Stomach smooth muscle (tissue), 2 donors: ENCODE results near the gene ENTHD1.

Experiments
- H3K27ac ChIP-seq: one replicate; pipeline ENCODE4 v1.7.0; 2013; ENCODE audit warnings: mild to moderate bottlenecking, low read length, inconsistent platforms
- H3K27me3 ChIP-seq, 2 donors: one replicate each; pipeline ENCODE4 v1.7.0; 2013; ENCODE audit warnings: low read length in 2 of 2; ENCODE audit not compliant: insufficient read depth in 2 of 2, control insufficient read depth in 1 of 2
- H3K36me3 ChIP-seq, 2 donors: one replicate each; pipeline ENCODE4 v1.7.0; 2013; ENCODE audit warnings: low read length in 2 of 2; ENCODE audit not compliant: control insufficient read depth in 2 of 2, insufficient read depth in 2 of 2
- H3K4me1 ChIP-seq: one replicate; pipeline ENCODE4 v1.7.0; 2013; ENCODE audit warnings: low read length; ENCODE audit not compliant: control insufficient read depth, insufficient read depth
- H3K4me3 ChIP-seq, 2 donors: one replicate each; pipeline ENCODE4 v1.7.0; 2013; ENCODE audit warnings: low read length in 2 of 2
- H3K9ac ChIP-seq, 2 donors: one replicate each; pipeline ENCODE4 v1.7.0; 2013; ENCODE audit warnings: low read length in 2 of 2, mild to moderate bottlenecking in 1 of 2
- H3K9me3 ChIP-seq, 2 donors: one replicate each; pipeline ENCODE4 v1.7.0; 2013; ENCODE audit warnings: low read length in 2 of 2; ENCODE audit not compliant: control insufficient read depth in 2 of 2
- donor health status: healthy.
- donor health status: Pancreatic carcinoma.

The ENTHD1 gene

GRCh38 chr22:39797528-39798147 is 95.9 kb downstream of the ENTHD1 start:
- H3K9me3 ChIP-seq = peaks cover 0 to 18% of the 10 kb centered on the region in 2 donors
- H3K4me1 ChIP-seq = no peaks in the 10 kb centered on the region
- H3K27me3 ChIP-seq = peaks cover 0 to 6% of the 10 kb centered on the region in 2 donors
- H3K36me3 ChIP-seq = no peaks in the 10 kb centered on the region
- H3K27ac ChIP-seq = no peak overlapping the region
- H3K4me3 ChIP-seq = no peak overlapping the region
- no peak overlapping the region for H3K9ac ChIP-seq

DNA sequence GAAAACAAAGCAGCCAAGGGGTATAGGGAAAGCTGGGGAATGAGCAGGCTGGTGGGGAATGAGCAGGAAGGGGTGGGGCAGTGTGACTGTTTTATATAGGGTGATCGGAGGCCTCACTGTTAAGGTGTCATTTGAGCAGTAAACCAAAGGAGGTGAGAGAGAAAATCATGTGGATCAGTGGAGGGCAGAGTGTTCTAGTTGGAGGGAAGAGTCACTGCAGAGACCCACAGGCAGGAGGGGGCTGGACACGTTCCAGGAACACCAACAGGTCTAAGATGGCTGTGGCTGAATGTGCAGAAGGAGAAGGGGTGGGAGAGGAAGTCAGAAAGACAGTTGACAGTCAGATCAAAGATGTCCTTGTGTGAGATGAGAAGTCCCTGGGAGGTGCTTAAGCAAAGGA is 103.8 kb downstream of the ENTHD1 start:
- Histone ChIP-seq H3K27me3 (no peaks in the 10 kb centered on the region), H3K9ac (no peak overlapping the region), H3K9me3 (no peaks in the 10 kb centered on the region), H3K27ac (no peak overlapping the region), H3K4me1 (no peaks in the 10 kb centered on the region), H3K4me3 (no peak overlapping the region), H3K36me3 (no peaks in the 10 kb centered on the region)

GRCh38 chr22:39785232-39785631 is 108.3 kb downstream of the ENTHD1 start:
- Histone ChIP-seq H3K36me3 (no peaks in the 10 kb centered on the region), H3K9me3 (no peaks in the 10 kb centered on the region), H3K4me1 (no peaks in the 10 kb centered on the region), H3K27me3 (no peaks in the 10 kb centered on the region), H3K9ac (no peak overlapping the region), H3K4me3 (no peak overlapping the region), H3K27ac (no peak overlapping the region)

DNA sequence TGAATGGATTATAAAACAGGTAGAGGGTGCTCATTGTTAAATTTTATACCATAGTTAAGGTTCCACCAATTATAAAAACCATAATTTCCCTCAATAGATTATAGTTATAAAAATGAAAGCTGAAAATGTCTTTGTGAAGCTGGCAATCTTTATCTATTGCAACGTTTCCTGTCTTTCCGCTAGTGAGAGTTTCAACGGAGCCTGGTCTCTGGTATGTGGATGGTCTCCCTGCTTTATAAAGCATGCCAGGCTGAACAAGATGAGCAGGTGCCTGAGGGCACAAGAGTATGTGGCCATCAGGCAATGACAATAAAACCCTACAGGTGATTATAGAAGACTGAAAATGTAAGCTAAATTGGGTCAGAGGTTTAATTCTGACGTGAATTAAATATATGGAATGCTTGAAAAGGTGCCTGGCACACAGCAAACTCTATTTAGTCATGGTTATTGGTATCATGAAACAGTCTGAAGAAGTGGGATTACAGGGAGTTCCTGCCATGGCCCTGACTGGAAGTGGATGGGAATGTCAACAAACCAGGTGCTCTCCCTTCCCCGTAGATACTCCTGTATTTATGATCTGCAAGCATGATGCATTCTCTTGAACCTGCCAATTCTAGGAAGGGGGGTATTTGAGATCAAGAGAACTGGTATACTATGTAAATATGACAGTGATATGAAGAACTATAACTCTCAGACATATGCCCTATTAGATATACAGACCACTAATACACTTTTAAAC is 115.7 kb downstream of the ENTHD1 start:
- no peaks in the 10 kb centered on the region for H3K36me3 ChIP-seq
- H3K4me1 ChIP-seq = no peaks in the 10 kb centered on the region
- H3K9me3 ChIP-seq = no peaks in the 10 kb centered on the region
- no peak overlapping the region for H3K4me3 ChIP-seq
- H3K27me3 ChIP-seq = peaks cover 2 to 5% of the 10 kb centered on the region in 2 donors
- no peak overlapping the region for H3K9ac ChIP-seq
- no peak overlapping the region for H3K27ac ChIP-seq

DNA sequence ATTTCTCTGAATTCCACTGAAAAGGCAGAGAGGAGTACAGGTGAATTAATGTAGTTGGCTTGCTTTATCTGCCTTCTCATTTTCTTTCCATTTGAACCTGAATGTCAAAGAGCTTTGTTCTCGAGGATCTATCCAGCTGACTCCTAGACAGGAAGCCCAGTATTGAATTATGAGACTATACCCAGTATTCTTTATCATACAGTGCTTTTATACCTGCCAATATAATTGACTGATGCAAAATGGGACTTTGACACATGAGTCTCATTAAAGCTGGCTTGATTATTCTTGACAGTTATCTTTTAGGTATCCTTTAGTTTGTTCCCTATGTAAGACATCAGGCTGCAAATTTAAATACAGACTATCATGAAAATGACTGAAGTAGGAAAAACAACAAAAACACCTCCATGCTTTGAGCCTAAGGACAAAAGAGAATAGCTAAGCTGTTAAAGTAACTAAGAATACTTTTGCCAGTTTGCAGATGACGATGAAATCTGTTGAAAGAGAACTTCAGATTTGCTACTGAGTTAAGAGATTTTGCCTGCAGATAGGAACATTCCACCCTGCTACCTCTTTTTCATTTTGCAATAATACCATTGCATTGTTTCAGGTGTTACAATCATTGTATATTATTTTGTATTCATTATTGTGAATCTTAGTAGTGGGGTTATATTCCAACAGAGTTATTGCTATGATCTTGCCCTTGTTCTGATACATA is 117.1 kb downstream of the ENTHD1 start:
- peaks cover 2 to 5% of the 10 kb centered on the region in 2 donors for H3K27me3 ChIP-seq

GRCh38 chr22:39773976-39774539 is 119.5 kb downstream of the ENTHD1 start:
- no peaks in the 10 kb centered on the region for H3K4me1 ChIP-seq
- peaks cover 0 to 2% of the 10 kb centered on the region in 2 donors for H3K9me3 ChIP-seq
- H3K27ac ChIP-seq = no peak overlapping the region
- peaks cover 5 to 10% of the 10 kb centered on the region in 2 donors for H3K27me3 ChIP-seq
- H3K36me3 ChIP-seq = no peaks in the 10 kb centered on the region
- H3K4me3 ChIP-seq = no peak overlapping the region
- no peak overlapping the region for H3K9ac ChIP-seq

More for the DNA sequence above, 117.1 kb downstream of the ENTHD1 start:
- H3K4me3 ChIP-seq = no peak overlapping the region
- no peaks in the 10 kb centered on the region for H3K4me1 ChIP-seq
- no peaks in the 10 kb centered on the region for H3K36me3 ChIP-seq
- no peaks in the 10 kb centered on the region for H3K9me3 ChIP-seq
- no peak overlapping the region for H3K9ac ChIP-seq
- no peak overlapping the region for H3K27ac ChIP-seq

GRCh38 chr22:39773503-39773902 is 120.1 kb downstream of the ENTHD1 start:
- Histone ChIP-seq H3K9ac (no peak overlapping the region), H3K27me3 (peaks cover 5 to 10% of the 10 kb centered on the region in 2 donors), H3K4me3 (no peak overlapping the region), H3K4me1 (no peaks in the 10 kb centered on the region), H3K27ac (no peak overlapping the region), H3K9me3 (peaks cover 0 to 2% of the 10 kb centered on the region in 2 donors), H3K36me3 (no peaks in the 10 kb centered on the region)

DNA sequence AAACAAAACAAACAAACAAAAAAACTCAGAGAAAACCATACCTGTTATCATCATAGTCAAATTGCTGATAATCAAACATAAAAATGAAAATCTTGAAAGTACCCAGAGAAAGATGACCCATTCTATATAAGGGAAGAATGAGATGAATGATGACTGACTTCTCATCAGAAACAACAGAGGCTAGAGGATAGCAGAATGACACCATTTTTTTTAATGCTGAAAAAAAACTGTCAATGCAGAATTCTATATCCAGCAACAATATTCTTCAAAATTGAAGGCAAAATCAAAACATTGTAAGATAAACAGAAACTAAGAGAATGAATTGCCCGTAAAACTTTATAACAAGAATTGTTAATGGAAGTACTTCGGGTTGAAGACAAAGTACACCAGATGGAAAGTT is 122.1 kb downstream of the ENTHD1 start:
- no peaks in the 10 kb centered on the region for H3K36me3 ChIP-seq
- H3K27me3 ChIP-seq = peaks cover 5 to 7% of the 10 kb centered on the region in 2 donors
- no peak overlapping the region for H3K4me3 ChIP-seq
- H3K9me3 ChIP-seq = peaks cover 0 to 2% of the 10 kb centered on the region in 2 donors
- no peak overlapping the region for H3K27ac ChIP-seq
- H3K4me1 ChIP-seq = no peaks in the 10 kb centered on the region
- no peak overlapping the region for H3K9ac ChIP-seq

GRCh38 chr22:39765661-39766060 is 127.9 kb downstream of the ENTHD1 start:
- Histone ChIP-seq H3K9me3 (peaks cover 0 to 2% of the 10 kb centered on the region in 2 donors), H3K9ac (no peak overlapping the region), H3K27me3 (peaks cover 0 to 7% of the 10 kb centered on the region in 2 donors), H3K36me3 (no peaks in the 10 kb centered on the region), H3K4me1 (no peaks in the 10 kb centered on the region), H3K27ac (no peak overlapping the region), H3K4me3 (no peak overlapping the region)

DNA sequence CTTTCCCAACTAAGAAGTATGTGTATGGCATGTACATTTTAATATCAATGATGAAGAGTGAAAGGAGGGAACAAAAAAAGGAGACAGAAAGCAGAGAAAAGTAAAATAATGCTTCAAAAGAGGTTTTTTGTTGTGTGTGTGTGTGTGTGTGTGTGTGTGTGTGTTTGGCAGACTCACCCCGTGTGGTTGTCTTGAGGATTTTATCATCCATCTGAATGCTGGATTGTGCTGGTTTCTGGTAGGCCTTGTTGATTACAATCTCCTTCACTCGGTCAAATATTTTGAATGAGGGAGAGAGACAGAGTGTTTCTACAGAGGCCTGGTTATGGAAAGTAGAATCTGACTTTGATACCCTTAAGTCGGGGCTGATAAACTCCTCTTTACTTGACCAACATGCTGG is 128.5 kb downstream of the ENTHD1 start:
- H3K36me3 ChIP-seq = no peaks in the 10 kb centered on the region
- H3K9me3 ChIP-seq = peaks cover 0 to under 1% of the 10 kb centered on the region in 2 donors
- no peak overlapping the region for H3K4me3 ChIP-seq
- H3K4me1 ChIP-seq = no peaks in the 10 kb centered on the region
- H3K27ac ChIP-seq = no peak overlapping the region
- no peak overlapping the region for H3K9ac ChIP-seq
- peaks cover 0 to 4% of the 10 kb centered on the region in 2 donors for H3K27me3 ChIP-seq
